GM06990 (cell line): ENCODE measurements around the gene IGF2BP2.

ENCODE experiments used
- DNase-seq: peaks from one replicate; pipeline ENCODE4 v3.0.0-alpha.2; 2011; ENCODE audit not compliant: insufficient read length; ENCODE audit errors: extremely low read depth
- H3K27me3 ChIP-seq: replicated peaks from 2 replicates; pipeline ENCODE4 v1.6.0; 2011; ENCODE audit warnings: low read length; ENCODE audit not compliant: control insufficient read depth, insufficient read depth
- H3K36me3 ChIP-seq: 2 replicates; pipeline ENCODE4 v1.5.1; 2011; ENCODE audit warnings: low read length; ENCODE audit not compliant: control insufficient read depth, insufficient read depth
- H3K4me3 ChIP-seq: replicated peaks from 2 replicates; pipeline ENCODE4 v1.5.1; 2011; ENCODE audit warnings: low read depth, mild to moderate bottlenecking, control low read depth, low read length
- TF ChIP-seq, protein P1 (sequence below): IDR thresholded peaks from 2 replicates; pipeline ENCODE4 v1.5.1; 2011; ENCODE audit warnings: low read length, control low read depth, mild to moderate bottlenecking, inconsistent platforms; ENCODE audit not compliant: insufficient read depth, poor library complexity, severe bottlenecking

IGF2BP2 gene

DNA sequence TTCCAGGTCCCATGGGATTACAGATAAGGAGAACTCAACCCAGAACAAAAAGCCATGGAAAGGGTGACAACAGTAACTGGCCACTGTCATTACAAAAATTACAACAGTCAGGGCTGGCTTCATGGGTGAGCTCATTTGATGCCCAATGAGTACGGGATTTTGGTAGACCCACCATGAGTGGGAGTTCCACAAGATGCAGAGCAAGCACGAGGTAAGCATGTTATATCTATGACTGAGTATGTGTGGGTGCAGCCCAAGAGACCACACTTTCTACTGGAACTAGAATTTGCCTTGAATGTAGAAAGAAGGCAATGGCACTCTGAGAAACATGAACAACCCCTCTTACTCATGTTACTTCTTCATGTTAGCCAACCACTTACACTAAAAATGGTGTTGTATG is 83.3 kb downstream of the IGF2BP2 start:
- no peak overlapping the region for H3K4me3 ChIP-seq
- DNase-seq: no peak
- H3K36me3 ChIP-seq: no peaks in the 10 kb centered on the region
- no peaks in the 10 kb centered on the region for H3K27me3 ChIP-seq
- TF ChIP-seq, protein P1, sequence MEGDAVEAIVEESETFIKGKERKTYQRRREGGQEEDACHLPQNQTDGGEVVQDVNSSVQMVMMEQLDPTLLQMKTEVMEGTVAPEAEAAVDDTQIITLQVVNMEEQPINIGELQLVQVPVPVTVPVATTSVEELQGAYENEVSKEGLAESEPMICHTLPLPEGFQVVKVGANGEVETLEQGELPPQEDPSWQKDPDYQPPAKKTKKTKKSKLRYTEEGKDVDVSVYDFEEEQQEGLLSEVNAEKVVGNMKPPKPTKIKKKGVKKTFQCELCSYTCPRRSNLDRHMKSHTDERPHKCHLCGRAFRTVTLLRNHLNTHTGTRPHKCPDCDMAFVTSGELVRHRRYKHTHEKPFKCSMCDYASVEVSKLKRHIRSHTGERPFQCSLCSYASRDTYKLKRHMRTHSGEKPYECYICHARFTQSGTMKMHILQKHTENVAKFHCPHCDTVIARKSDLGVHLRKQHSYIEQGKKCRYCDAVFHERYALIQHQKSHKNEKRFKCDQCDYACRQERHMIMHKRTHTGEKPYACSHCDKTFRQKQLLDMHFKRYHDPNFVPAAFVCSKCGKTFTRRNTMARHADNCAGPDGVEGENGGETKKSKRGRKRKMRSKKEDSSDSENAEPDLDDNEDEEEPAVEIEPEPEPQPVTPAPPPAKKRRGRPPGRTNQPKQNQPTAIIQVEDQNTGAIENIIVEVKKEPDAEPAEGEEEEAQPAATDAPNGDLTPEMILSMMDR: no peak

DNA sequence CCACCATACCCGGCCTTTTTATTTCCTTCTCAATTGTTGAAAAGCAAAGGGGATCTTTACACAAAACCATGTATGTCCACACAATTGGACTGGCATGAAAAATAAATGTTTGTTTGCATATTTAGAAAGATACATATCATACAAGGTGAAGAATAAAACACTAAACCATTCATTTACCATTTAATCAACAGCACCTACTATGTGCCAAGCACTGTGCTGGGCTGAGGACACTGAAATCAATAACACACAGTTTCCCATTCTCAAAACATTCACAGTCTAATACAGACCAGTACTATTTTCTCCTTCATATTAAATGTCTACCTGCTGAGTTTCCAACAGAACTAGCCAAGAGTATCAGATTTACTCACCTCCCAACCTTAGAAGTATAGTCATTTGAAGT is 84.7 kb downstream of the IGF2BP2 start:
- H3K4me3 ChIP-seq: no peak overlapping the region
- DNase-seq: no peak
- no peaks in the 10 kb centered on the region for H3K36me3 ChIP-seq
- no peaks in the 10 kb centered on the region for H3K27me3 ChIP-seq
- TF ChIP-seq, protein P1: no peak

DNA sequence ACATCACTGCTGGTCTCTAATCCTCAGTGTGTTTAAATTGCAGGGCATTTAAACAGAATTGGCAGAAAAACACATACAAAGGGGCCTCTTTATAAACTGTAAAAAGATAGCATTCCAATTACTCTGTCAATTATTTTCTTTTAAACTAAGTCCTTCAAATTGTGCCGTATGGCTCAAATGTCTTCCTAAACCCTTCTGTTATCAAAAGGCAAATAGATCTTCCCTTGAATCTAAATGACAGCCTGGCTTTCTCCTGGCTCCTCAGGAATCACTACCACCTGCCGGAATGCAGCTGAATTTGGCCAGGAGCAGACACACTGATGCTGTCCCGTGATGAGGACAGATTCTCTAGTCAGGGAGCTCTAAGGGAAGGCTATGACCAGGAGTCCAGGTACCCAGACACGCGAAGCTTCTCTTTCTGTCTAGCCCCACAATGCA is 85.6 kb downstream of the IGF2BP2 start:
- no peaks in the 10 kb centered on the region for H3K36me3 ChIP-seq
- no peak overlapping the region for H3K4me3 ChIP-seq
- no peaks in the 10 kb centered on the region for H3K27me3 ChIP-seq
- DNase-seq: no peak
- TF ChIP-seq, protein P1: no peak

DNA sequence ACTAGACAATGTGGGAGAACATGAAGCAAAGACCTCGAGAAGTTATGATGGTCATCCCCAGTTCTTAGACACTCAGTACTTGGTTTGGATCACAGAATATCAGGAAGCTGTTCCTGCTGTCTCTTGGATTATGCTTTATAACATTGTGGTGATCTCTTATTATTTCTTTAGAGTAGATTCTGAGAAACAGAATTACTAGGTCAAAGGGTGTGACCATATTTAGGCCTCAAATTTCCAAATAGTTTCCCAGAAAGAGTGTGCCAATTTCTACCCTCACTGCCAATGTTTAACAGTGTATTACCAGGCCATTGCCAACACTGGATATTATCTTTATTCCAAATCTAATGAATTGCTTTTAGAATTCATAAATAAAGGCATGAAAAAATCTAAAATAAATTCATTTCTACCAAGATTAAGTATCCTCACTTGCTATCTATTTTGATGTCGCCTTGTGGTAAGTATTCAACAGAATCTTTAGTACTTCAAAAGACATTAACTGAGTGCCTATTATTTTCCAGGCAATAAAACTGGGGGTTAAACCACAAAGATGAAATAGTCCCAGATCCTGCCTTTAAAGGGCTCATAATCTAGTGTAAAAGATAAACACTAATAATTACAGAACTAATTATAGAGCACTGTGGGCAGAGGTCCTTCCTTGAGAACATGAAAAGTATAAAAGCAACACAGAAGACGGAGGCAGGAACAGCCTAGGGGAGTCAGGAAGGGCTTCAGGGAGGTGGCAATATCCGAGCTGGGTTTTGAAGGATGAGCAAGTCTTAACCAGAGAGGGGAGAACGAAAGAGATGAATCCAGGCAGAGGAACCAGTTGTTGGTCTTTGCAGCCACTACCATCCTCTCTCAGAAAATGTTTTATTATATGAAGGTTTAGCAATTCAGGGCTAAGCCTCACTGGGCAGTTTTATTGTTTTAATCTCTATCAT is 86.8 kb downstream of the IGF2BP2 start:
- no peaks in the 10 kb centered on the region for H3K36me3 ChIP-seq
- H3K4me3 ChIP-seq: no peak overlapping the region
- H3K27me3 ChIP-seq: no peaks in the 10 kb centered on the region
- no peak for DNase-seq
- TF ChIP-seq, protein P1: no peak

DNA sequence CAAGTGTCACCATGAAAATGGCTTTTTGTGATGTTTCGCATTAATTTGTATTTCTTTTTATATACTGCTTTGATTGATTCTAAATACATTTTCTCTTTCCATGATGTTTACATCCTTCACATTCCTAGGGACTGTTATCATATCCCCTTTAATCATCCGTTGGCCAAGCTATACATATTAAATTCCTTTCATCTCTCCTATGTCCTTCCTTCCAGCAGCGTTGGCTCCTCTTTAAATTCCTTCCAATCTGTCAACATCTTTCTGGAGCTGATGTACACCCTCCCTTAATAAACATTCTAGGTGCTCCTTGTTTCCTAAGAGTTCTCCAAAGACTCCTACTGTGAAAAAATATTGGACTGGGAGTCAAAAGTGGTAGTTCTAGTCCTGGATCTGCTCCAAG is 87.8 kb downstream of the IGF2BP2 start:
- TF ChIP-seq, protein P1: no peak
- Histone ChIP-seq H3K36me3 (no peaks in the 10 kb centered on the region), H3K27me3 (no peaks in the 10 kb centered on the region), H3K4me3 (no peak overlapping the region)
- DNase-seq: no peak
